HEK293T (cell line): ENCODE measurements around the gene ABI1.

Source experiments
- ELF4 ChIP-seq: fragments of 450-650 bp; IDR thresholded peaks from 2 replicates; pipeline ENCODE4 v1.6.1; 2017; ENCODE audit warnings: antibody characterized with exemption
- SP1 ChIP-seq: fragments of 450-650 bp; IDR thresholded peaks from 2 replicates; pipeline ENCODE4 v1.6.1; 2017

GRCh38 chr10:26735435-26735834, 125.3 kb downstream of the ABI1 start:
- TF ChIP-seq ELF4 (no peak), SP1 (no peak)
